ENCODE results near the gene CEP85L.
A peak's percentile ranks its signal among the peaks of the same experiment; 100 is the strongest.

The CEP85L gene

DNA sequence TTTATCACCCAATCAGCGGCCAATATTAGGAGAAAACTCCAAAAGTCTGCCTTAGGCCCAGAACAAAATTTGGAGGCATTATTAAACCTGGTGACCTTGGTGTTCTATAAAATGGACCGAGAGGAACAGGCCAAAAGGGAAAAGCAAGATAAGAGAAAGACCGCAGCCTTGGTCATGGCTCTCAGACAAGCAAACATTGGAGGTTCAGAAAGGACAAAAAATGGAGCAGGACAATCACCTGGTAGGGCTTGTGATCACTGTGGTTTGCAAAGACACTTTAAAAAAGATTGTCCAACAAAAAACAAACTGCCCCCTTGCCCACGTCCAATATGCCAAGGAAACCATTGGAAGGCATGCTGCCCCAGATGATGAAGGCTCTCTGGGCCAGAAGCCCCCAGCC, 31.2 kb downstream of the CEP85L start:
- no peak for DNase-seq (ENCODE audit: low spot score)

- DNase-seq (ENCODE audit: low spot score): peak; percentile 69
Observed at GRCh38 chr6:118618676-118619377, 32.6 kb downstream of the CEP85L start.

DNA sequence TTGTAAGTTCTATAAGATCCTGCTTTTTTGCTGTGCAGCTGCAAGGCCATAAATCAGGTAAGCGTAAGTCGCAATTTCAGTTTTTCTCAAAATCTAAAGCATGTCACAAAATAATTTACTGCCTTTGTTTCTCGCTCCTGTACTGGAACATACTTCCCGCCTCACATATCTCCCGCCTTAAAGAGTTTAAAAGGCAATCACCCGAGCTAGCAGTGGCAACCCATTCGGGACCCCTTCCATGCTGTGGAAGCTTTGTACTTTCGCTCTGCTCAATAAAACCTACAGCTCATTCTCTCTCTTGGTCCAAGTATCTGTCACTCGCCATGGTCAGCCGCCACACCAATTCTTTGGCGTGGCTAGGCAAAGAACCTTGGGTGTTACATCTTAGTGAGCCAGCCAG, 34.0 kb downstream of the CEP85L start:
- no peak for DNase-seq (ENCODE audit: low spot score)

DNA sequence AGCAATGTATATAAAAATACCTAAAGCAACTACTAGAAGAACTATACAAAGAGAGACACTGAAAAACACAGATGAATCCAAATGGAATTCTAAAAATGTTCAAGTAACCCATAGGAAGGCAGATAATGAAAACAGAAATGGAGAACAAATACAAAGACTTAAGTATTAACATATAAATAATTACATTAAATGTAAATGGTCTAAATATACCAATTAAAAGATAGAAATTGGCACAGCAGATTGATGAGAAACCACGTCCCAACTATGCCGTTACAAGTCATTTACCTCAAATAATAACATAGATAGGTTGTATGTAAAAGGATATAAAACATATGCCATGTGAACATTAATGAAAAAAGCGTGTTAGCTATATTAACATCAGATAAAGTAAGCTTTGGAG, 40.1 kb downstream of the CEP85L start:
- no peak for DNase-seq (ENCODE audit: low spot score)

GRCh38 chr6:118606858-118607257, 44.5 kb downstream of the CEP85L start:
- no peak for DNase-seq (ENCODE audit: low spot score)

DNA sequence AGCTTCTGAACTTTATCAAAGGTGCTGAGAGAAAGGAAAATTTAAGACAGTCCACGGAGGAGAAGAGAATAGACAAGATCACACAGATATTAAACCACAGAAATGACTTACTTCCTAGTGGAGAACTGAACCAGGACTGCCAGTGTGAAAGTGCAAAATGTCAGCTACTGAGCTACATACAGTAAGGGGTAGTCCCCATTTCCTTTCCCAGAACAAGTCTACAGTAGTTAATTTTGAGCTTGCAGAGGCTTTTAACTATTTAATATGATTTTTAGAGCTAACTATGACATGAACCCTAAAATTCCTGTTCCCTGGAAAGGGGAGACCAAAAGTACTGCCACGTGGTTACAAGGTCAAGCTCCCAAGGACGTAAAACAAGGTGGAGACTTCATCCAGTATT, 45.1 kb downstream of the CEP85L start:
- DNase-seq (ENCODE audit: low spot score): no peak

- no peak for DNase-seq (ENCODE audit: low spot score)
Observed at GRCh38 chr6:118603372-118603771, 48.0 kb downstream of the CEP85L start.

DNA sequence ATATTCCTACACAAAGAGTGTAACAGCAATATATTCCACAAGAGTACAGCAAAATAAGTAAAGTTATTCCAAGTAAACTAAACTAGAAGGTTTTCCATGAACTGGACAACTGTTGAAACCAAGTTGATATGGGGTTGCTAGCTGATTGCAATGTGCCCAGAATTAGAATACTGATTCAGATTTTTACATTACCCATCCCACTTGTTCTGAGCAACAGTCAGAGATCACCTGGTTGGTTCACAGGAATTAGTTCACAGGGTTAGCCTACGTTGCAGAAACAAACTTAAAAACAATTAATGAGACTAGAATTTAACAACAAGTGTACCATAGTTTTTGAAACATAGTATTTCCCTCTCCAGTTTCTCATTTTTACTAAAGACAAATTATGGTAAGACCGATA, 49.1 kb downstream of the CEP85L start:
- DNase-seq (ENCODE audit: low spot score): no peak

DNA sequence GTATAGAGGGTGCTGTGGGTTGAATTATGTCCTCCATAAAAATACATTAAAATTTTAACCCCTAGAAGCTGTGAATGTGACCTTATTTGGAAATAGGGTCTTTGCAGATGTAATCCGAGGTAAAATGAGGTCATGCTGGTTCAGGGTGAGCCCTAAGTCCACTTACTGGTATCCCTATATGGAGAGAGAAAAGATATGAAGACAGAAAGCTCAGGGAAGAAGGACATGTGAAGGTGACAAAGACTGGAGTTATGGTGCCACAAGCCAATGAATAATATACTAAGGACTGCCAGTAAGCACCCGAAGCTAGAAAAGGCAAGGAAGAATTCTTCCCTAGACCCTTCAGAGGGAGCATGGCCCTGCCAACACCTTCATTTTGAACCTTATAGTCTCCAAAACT, 53.1 kb downstream of the CEP85L start:
- no peak for DNase-seq (ENCODE audit: low spot score)

GRCh38 chr6:118597636-118598035, 53.8 kb downstream of the CEP85L start:
- no peak for DNase-seq (ENCODE audit: low spot score)

- no peak for DNase-seq (ENCODE audit: low spot score)
Observed at GRCh38 chr6:118596774-118597320, 54.5 kb downstream of the CEP85L start.

GRCh38 chr6:118594877-118595276, 56.5 kb downstream of the CEP85L start:
- DNase-seq (ENCODE audit: low spot score): no peak

DNA sequence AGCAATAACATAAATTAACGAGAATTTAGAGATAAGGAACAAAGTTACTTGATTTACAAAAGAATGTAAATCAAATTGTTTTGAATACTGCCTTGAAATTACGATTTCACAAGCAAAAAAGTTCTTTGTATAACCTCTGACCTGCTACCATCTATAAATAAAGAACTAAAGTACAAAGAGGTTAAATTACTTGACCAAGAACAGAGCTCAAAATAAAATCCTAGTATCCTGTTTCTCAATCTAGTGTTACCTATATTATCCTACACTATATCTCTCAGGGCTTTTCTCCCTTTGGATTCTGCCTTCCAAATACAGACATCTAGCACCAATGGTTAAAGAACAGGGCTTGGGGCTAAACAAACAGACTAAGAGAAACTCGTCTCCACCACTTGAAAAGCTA, 59.5 kb downstream of the CEP85L start:
- DNase-seq (ENCODE audit: low spot score): no peak

DNA sequence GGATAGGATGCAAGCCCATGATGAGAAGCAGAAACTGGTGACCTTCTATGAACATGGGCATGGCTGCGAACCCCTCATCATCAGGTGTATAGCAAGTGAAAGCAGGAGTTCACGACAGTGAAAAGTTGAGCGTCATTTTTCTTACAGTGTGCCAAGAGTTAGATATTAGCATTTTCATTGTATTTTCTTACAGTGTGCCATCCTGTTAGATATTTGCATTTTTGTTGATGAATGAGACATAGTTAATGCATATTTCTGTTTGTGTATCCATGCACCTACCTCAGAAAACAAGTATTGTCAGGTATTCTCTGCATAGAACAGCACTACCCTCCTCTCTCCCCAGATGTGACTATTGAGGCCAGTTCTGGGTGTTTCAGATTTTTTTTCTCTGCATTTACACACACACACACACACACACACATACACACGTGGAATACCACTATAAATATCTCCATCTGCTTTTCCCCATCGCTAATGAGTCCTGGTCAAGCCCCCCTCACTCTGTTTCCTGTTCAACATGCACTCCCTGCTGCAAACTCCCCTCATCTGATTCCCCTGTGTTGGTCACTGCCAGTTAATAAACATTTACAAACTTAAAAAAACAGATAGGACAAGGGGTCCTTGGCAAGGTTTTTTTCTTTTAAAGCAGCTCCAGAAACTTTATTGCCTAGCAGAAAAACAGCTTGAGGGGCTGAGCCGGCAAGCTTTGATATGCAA, 61.6 kb downstream of the CEP85L start:
- DNase-seq (ENCODE audit: low spot score): no peak

DNA sequence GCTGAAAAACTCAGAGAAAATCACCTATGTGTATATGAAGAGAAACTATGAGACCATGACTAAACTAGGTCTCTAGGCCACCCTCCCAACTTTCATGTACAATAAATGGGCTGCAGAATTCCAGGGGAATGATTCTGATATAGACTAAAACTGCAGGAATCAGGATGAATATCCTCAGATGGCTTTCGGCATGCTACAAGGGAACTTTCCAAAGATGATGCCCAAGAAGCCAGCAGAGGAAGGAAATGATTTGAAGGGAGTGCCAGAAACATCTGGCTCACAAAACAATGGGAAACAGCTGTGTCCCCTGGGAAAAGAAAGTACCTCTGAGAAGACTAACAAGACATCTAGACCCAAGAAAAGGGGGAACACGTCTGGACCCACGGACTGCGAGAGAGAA, 62.2 kb downstream of the CEP85L start:
- DNase-seq (ENCODE audit: low spot score): no peak

DNA sequence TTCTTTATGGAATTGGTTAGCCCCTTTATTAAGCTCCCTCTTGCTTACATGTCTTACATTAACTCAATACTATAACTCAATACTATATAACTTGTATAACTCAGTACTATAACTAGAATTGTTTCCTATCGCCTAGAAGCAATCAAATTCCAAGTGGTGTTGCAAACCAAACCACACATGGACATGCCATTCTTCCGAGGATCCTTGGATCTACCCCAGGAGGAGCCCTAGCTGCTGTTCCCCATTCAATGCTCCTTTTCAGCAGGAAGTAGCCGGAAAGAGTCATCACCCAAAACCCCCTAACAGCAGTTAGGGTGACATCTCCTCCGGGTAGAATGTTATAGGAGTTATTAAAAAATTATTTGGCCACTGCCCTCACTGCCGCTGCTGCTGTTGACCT, 62.8 kb downstream of the CEP85L start:
- DNase-seq (ENCODE audit: low spot score): no peak

GRCh38 chr6:118586746-118587485, 64.5 kb downstream of the CEP85L start:
- no peak for DNase-seq (ENCODE audit: low spot score)

DNA sequence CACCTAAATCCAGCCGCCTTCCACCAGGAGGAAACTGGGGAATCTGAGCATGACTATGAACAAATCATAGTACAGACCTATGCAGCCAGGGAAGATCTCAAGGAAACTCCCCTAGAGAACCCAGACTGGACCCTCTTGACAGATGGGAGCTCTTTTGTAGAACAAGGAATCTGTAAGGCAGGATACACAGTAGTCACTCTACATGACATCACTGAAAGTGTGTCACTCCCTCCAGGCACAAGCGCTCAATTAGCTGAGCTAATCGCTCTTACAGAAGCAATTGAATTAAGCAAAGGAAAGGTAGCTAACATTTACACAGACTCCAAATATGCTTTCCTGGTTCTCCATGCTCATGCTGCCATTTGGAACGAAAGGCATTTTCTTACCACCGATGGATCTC, 66.5 kb downstream of the CEP85L start:
- DNase-seq (ENCODE audit: low spot score): no peak

DNA sequence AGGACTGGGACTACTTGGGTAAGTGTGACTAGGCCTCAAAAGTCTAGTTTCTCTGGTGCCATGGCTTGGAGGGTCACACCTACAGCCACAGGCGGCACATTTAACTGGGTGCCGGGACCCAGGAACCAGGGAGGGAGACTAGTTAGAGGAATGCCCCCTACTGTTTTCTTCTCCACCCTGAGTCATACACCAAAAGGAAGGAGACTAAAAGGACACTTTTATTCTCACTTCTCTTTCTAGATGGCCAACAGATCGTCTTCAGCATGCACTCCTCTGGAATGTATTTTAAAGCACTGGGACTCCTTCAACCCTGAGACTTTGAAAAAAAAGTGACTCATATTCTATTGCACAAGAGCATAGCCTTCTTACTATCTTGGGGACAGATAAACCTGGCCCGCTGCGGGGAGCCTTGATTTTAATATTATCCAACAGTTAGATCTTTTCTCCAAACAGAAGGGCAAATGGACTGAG, 69.9 kb downstream of the CEP85L start:
- no peak for DNase-seq (ENCODE audit: low spot score)

- peak; percentile 86 for DNase-seq (ENCODE audit: low spot score)
Observed at GRCh38 chr6:118580585-118581419, 70.6 kb downstream of the CEP85L start.

DNA sequence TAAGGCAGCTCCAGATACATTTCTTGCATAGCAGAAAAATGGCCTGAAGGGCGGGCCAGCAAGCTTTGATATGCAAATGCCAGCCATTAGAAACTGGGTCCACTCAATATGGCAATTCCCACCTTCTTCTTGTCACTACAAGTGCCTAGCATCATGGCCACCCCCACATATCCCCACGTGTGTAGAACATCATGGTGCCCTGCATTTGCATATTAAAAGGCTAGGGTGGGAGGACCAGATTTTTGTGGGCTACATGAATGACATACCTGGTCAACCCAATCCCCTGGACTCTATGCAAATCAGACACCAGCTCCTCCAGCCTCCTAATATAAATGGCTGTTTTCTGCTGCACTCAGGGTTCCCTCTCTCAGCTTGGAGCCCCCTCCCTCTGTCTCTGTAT, 71.6 kb downstream of the CEP85L start:
- no peak for DNase-seq (ENCODE audit: low spot score)

DNA sequence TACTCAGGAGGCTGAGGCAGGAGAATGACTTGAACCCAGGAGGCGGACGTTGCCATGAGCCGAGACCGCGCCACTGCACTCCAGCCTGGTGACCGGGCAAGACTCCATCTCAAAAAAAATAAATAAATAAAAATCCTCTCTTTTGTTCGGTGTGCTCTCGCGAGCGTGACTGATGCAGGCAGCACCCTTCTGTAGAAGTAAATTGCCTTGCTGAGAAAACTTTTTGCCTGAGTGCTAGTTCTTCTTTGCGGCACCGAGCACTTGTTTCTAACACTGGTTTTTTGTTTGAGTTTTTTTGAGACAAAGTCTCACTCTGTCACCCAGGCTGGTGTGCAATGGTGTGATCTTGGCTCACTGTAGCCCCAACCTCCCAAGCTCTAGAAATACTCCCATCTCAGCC, 72.8 kb downstream of the CEP85L start:
- no peak for DNase-seq (ENCODE audit: low spot score)
